Lower leg skin (tissue), 4 donors: ENCODE measurements around the gene SSTR4. TPM values are rescaled to one million over a fixed set of nuclear protein-coding genes. Genes with fewer than 3 reads are reported as not detected.

ENCODE experiments used
- DNase-seq, 2 donors: peaks; one replicate each; pipeline ENCODE4 v3.0.0-alpha.2; 2019; ENCODE audit warnings: low spot score in 2 of 2
- H3K4me3 ChIP-seq: fragments of 200-600 bp; sonication (generic); 2 replicates; pipeline ENCODE4 v1.5.1; 2017; ENCODE audit warnings: mild to moderate bottlenecking, low read depth; ENCODE audit not compliant: poor library complexity, severe bottlenecking
- POLR2A ChIP-seq, 2 donors: fragments of 450-650 bp; IDR thresholded peaks; one replicate each; pipeline ENCODE4 v1.6.1; 2016 to 2017; ENCODE audit warnings: antibody characterized with exemption in 2 of 2, mild to moderate bottlenecking in 1 of 2, moderate library complexity in 1 of 2
- WGBS, 2 donors: methylation state at CpG; one replicate each; pipeline ENCODE4 v1.1.5; 2018; 5-methylcytosine and 5-hydroxymethylcytosine counted together
- intact Hi-C: fragments of 100-400 bp; cut with DNase I; formaldehyde crosslinking; loops from one replicate; pipeline ENCODE4 v1.15.0; 2023; ENCODE audit warnings: low total_unique reads
- total RNA-seq, 4 donors: library from RNA; depleted of rRNA; stranded (reverse); fragments of >200 nt; gene quantifications; one replicate each; pipeline ENCODE4 v1.1.0, GENCODE V29; 2016
- TF ChIP-seq, protein P1 (sequence below), 3 donors: fragments of 450-650 bp; IDR thresholded peaks; one replicate each; pipeline ENCODE4 v1.5.1; 2016; ENCODE audit warnings: antibody characterized with exemption in 3 of 3, mild to moderate bottlenecking in 3 of 3, moderate library complexity in 2 of 3

Gene SSTR4
- total RNA-seq, 4 donors from 2014 or later = not detected

DNA sequence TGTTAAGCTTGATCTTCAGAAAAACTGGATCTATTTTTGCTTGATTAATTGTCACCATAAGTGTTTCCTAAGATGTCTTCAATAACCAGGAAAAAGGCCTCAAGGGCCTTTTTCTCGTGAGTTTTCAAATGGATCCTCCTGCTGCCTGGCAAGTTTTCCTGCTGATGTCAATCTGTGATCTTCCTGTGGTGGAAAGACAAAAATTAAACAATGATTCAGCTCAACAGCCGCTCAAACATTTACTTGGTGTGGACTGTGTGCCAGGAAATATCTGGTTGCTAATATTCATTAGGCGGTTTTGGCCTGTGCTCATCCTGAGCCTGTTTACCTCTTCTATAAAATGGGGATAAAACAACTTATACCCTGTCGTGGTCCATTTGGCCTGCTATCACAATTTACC is 35.4 kb upstream of the SSTR4 start:
- no peak overlapping the region for H3K4me3 ChIP-seq
- WGBS, 2 donors = 42 to 45% methylated on average over 4 of the region's 4 CpGs
- TF ChIP-seq, protein P1, sequence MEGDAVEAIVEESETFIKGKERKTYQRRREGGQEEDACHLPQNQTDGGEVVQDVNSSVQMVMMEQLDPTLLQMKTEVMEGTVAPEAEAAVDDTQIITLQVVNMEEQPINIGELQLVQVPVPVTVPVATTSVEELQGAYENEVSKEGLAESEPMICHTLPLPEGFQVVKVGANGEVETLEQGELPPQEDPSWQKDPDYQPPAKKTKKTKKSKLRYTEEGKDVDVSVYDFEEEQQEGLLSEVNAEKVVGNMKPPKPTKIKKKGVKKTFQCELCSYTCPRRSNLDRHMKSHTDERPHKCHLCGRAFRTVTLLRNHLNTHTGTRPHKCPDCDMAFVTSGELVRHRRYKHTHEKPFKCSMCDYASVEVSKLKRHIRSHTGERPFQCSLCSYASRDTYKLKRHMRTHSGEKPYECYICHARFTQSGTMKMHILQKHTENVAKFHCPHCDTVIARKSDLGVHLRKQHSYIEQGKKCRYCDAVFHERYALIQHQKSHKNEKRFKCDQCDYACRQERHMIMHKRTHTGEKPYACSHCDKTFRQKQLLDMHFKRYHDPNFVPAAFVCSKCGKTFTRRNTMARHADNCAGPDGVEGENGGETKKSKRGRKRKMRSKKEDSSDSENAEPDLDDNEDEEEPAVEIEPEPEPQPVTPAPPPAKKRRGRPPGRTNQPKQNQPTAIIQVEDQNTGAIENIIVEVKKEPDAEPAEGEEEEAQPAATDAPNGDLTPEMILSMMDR (IDR thresholded peaks at IDR 0.05) = no peak
- TF ChIP-seq POLR2A (IDR thresholded peaks at IDR 0.05) = no peak
- DNase-seq = no peak
- intact Hi-C loops = no loop called here

DNA sequence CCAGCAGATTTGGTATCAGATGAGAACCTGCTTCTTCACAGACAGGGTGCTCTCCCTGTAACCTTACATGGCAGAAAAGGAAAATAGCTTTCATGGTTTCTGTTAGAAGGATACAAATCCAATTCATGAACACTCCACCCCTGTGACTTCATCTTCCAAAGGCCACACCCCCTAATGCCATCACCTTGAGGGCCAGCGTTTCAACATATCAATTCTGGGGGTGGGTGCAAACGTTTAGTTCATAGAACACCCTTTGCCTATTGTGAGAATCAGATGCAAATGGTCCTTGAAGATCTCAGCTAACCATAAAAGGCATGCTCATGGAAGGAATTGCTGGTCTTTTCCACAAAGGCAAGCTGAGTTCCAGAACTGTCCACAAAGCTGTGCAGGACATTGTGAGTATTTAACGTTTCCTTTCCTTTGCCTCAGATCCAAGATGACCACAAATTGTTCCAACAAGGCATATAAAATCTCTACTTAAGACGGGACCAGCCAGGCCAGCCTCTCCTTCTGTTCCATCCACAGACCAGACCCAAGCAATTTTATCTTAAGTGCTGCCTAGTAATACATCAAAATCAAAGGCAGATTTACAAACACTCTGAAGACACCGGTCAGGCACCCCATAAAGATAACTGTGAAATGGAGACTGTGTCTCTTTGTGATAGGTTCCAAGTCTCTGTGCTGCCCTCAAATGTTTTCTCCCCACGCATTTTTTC is 34.7 kb upstream of the SSTR4 start:
- TF ChIP-seq, protein P1 (IDR thresholded peaks at IDR 0.05) = no peak
- intact Hi-C loops = no loop called here
- DNase-seq = no peak
- H3K4me3 ChIP-seq = no peak overlapping the region
- WGBS, 2 donors = 64 to 66% methylated on average over 6 of the region's 6 CpGs

DNA sequence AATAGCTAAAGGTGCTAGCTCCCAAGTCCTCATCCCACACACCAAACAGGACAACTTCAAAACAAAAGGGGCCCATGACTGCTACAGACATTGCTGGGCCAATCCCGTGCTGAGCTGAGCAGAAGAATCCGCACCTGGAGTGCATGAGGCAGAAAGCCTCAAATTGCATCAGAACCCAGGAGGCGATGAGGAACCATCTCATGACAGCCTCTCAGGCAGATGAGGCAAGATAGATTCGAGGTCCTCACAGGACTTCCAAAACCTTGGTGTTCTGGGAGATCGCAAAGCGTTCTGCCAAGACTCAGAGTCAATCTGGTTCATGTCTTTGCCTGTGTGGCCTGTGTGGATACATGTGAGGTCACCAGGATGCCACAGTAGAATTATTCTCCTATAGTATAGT is 32.8 kb upstream of the SSTR4 start:
- DNase-seq = no peak
- TF ChIP-seq, protein P1 (IDR thresholded peaks at IDR 0.05) = no peak
- TF ChIP-seq POLR2A (IDR thresholded peaks at IDR 0.05) = no peak
- no peak overlapping the region for H3K4me3 ChIP-seq
- WGBS, 2 donors = 88 to 90% methylated on average over 6 of the region's 6 CpGs
- intact Hi-C loops = no loop called here

DNA sequence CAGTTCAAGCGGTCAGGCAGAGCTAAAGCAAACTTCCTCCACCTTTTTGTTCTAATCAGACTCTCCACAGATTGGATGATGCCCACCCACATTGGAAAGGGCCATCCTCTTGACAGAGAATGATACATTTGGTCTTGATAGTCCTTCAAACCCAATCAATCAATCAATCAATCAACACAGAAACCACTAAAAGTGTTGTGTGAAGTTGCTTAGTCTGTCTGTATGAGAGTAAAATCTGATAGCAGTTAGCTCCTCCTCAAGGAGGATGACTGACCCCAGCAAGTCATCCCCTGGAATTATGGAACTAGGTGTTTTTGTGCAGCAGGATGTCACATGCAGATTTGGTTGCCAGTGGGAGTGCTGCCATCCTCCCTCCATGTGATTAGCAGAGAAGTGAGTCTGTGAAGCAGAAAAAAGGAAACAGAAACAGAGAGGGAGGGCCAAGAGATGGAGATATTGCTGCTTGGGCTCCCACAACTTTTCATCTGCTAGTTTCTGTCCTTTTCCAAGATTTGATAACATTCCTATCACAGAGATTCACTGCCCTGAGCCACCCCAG is 32.0 kb upstream of the SSTR4 start:
- TF ChIP-seq, protein P1 (IDR thresholded peaks at IDR 0.05) = no peak
- TF ChIP-seq POLR2A (IDR thresholded peaks at IDR 0.05) = no peak
- intact Hi-C loops = no loop called here
- no peak overlapping the region for H3K4me3 ChIP-seq
- 92 to 94% methylated on average over 1 of the region's 1 CpG for WGBS, 2 donors
- no peak for DNase-seq

DNA sequence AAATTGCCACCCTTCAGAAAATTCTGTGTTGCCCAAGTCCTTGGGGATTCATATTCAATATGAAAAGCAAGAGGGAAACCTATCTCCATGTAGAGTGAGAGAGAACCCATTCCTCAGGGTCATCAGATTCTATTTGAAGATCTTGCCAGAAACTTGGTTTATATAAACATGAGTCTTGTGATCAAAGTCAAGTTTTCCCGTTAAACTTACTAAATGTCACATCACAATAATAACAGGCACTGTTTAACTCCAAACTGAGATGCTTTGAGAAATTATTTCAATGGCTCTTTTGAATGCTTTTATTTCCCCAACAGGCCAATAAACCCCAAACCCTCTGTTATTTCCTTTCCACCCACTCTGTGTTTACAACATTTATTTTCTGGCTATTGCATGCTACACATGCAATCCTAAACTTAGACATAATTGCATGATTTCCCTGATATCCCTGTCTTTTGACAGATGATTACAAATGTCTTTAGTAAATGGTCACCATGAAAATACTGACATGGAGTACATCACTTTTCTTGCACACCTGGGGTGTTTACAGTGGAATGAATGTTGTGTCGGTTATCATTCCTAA is 31.1 kb upstream of the SSTR4 start:
- DNase-seq = no peak
- no peak for TF ChIP-seq POLR2A (IDR thresholded peaks at IDR 0.05)
- TF ChIP-seq, protein P1 (IDR thresholded peaks at IDR 0.05) = no peak
- H3K4me3 ChIP-seq = no peak overlapping the region
- intact Hi-C loops = no loop called here
- 54 to 66% methylated on average over 2 of the region's 2 CpGs for WGBS, 2 donors
